B cell (primary cell): ENCODE results near the gene TMEM271. TPM values are rescaled to one million over a fixed set of nuclear protein-coding genes. Genes with fewer than 3 reads are reported as not detected.

ENCODE experiments used
- ATAC-seq: fragments of 200-7000 bp; cut with Tn5 transposase; one replicate; pipeline ENCODE4 v1.10.0; 2021; ENCODE audit warnings: low read depth, mild to moderate bottlenecking, moderate number of reproducible peaks, moderate library complexity
- CTCF ChIA-PET: fragments of 350-600 bp; sonication (Branson Sonifier 250); formaldehyde crosslinking; loops from one replicate; lab custom pipeline; 2021; ENCODE audit warnings: antibody characterized with exemption, inconsistent platforms; lab: Charles Lee
- POLR2A ChIA-PET: fragments of 350-600 bp; sonication (Branson Sonifier 250); formaldehyde crosslinking; loops from one replicate; lab custom pipeline; 2021; ENCODE audit warnings: antibody characterized with exemption; lab: Charles Lee
- DNase-seq: peaks from one replicate; pipeline ENCODE4 v3.0.0; 2013
- H2AFZ ChIP-seq: 2 replicates; pipeline ENCODE4 v1.6.1; 2012; ENCODE audit warnings: mild to moderate bottlenecking, low read depth, low read length; ENCODE audit not compliant: insufficient read depth, poor library complexity, severe bottlenecking
- H3K27ac ChIP-seq, 2 donors: 1 replicate in 1 of 2; 2 replicates in 1 of 2; pipeline ENCODE4 v1.5.1; 2012 to 2013; ENCODE audit warnings: low read length in 2 of 2, mild to moderate bottlenecking in 2 of 2, moderate library complexity in 1 of 2
- H3K27me3 ChIP-seq, 4 experiments: fragments of 200-600 bp in 1 of 4; sonication (generic) in 1 of 4; replicated peaks in 1 of 4; 1 replicate in 2 of 4; 2 replicates in 2 of 4; pipeline versions ENCODE4 v1.6.1 to v1.7.0; 2013 to 2016; ENCODE audit warnings: low read length in 3 of 4, mild to moderate bottlenecking in 2 of 4, mixed read lengths in 1 of 4, moderate library complexity in 1 of 4; ENCODE audit not compliant: insufficient read depth in 4 of 4, control insufficient read depth in 3 of 4; ENCODE audit errors: control extremely low read depth in 1 of 4
- H3K36me3 ChIP-seq, 2 experiments: replicated peaks in 1 of 2; 1 replicate in 1 of 2; 2 replicates in 1 of 2; pipeline versions ENCODE4 v1.6.1 to v1.7.1; 2013; ENCODE audit warnings: low read length in 1 of 2; ENCODE audit not compliant: insufficient read depth in 2 of 2, control insufficient read depth in 1 of 2; ENCODE audit errors: control extremely low read depth in 1 of 2, extremely low read depth in 1 of 2
- H3K4me1 ChIP-seq, 2 donors: fragments of 200-600 bp in 1 of 2; sonication (generic) in 1 of 2; 1 replicate in 1 of 2; 2 replicates in 1 of 2; pipeline versions ENCODE4 v1.5.1 to v1.6.1; 2013 to 2017; ENCODE audit warnings: low read length in 2 of 2; ENCODE audit not compliant: control insufficient read depth in 2 of 2, insufficient read depth in 2 of 2
- H3K4me2 ChIP-seq: replicated peaks from 2 replicates; pipeline ENCODE3; 2012; ENCODE audit warnings: mild to moderate bottlenecking, low read depth, low read length; ENCODE audit not compliant: poor library complexity, severe bottlenecking
- H3K4me3 ChIP-seq, 5 experiments: fragments of 200-600 bp in 1 of 5; sonication (generic) in 1 of 5; 1 replicate in 3 of 5; 2 replicates in 2 of 5; pipeline versions ENCODE4 v1.5.1 to v1.7.0; 2011 to 2016; ENCODE audit warnings: low read length in 4 of 5, mild to moderate bottlenecking in 4 of 5, low read depth in 2 of 5, control low read depth in 1 of 5, moderate library complexity in 1 of 5; ENCODE audit not compliant: insufficient read depth in 1 of 5; ENCODE audit errors: control extremely low read depth in 1 of 5, extremely low read depth in 1 of 5
- H3K79me2 ChIP-seq: fragments of 200-600 bp; sonication (generic); one replicate; pipeline ENCODE4 v1.6.0; 2016; ENCODE audit warnings: low read length; ENCODE audit not compliant: control insufficient read depth, insufficient read depth
- H3K9ac ChIP-seq: fragments of 200-600 bp; sonication (generic); 2 replicates; pipeline ENCODE4 v1.6.1; 2017; ENCODE audit warnings: mild to moderate bottlenecking, low read length, moderate library complexity
- H3K9me3 ChIP-seq, 3 donors: one replicate each; pipeline versions ENCODE4 v1.6.1 to v1.7.1; 2013; ENCODE audit warnings: low read length in 2 of 3; ENCODE audit not compliant: control insufficient read depth in 2 of 3, insufficient read depth in 1 of 3; ENCODE audit errors: control extremely low read depth in 1 of 3
- H4K20me1 ChIP-seq: 2 replicates; pipeline ENCODE4 v1.6.0; 2012; ENCODE audit warnings: mild to moderate bottlenecking, low read length; ENCODE audit not compliant: insufficient read depth, control insufficient read depth, poor library complexity, severe bottlenecking
- H3K27ac Mint-ChIP-seq: one replicate; pipeline ENCODE4 v1.8.0; 2021; ENCODE audit warnings: mixed read lengths
- H3K27me3 Mint-ChIP-seq: one replicate; pipeline ENCODE4 v1.8.0; 2021; ENCODE audit warnings: mixed read lengths
- H3K4me1 Mint-ChIP-seq: one replicate; pipeline ENCODE4 v1.8.0; 2021; ENCODE audit warnings: mixed read lengths
- H3K4me3 Mint-ChIP-seq: one replicate; pipeline ENCODE4 v1.8.0; 2021; ENCODE audit warnings: mixed read lengths
- H3K9me3 Mint-ChIP-seq: one replicate; pipeline ENCODE4 v1.8.0; 2022; ENCODE audit warnings: mixed read lengths; ENCODE audit not compliant: insufficient read depth
- CTCF ChIP-seq: fragments of 200-600 bp; IDR thresholded peaks from one replicate; pipeline ENCODE4 v1.8.0; 2022; ENCODE audit warnings: antibody characterized with exemption, mild to moderate bottlenecking
- EZH2 ChIP-seq: IDR thresholded peaks from 2 replicates; pipeline ENCODE4 v1.6.1; 2012; ENCODE audit warnings: borderline replicate concordance, low read depth, mild to moderate bottlenecking, moderate library complexity, low read length; ENCODE audit not compliant: insufficient read depth, poor library complexity, severe bottlenecking
- WGBS: methylation state at CpG from one replicate; pipeline ENCODE4 v1.1.5; 2013; ENCODE audit warnings: missing lambda C conversion rate; ENCODE audit not compliant: insufficient coverage; 5-methylcytosine and 5-hydroxymethylcytosine counted together
- intact Hi-C: fragments of 100-400 bp; cut with micrococcal nuclease; formaldehyde crosslinking; loops from one replicate; pipeline ENCODE4 v1.10.0; 2022
- polyA plus RNA-seq: library from polyadenylated mRNA; depleted of rRNA; stranded (reverse); fragments of >200 nt; gene quantifications from 2 replicates; pipeline ENCODE4 v1.2.3, GENCODE V29; 2012
- total RNA-seq, 2 donors: library from RNA; stranded (reverse); fragments of 120-200 nt in 1 of 2; gene quantifications; 1 replicate in 1 of 2; 2 replicates in 1 of 2; pipeline versions ENCODE4 v1.2.3 to v1.2.4, GENCODE V29; 2013 to 2022

Gene TMEM271
- total and polyA plus RNA-seq, 2 donors (not counting 1 experiment from before 2014, with no cell fraction given), result not detected

- H3K27ac ChIP-seq, result no peak overlapping the region
- H3K36me3 ChIP-seq, result no peaks in the 10 kb centered on the region
- H4K20me1 ChIP-seq, result no peaks in the 10 kb centered on the region
- H3K9ac ChIP-seq, result no peak overlapping the region
- peaks cover 0 to 18% (median 0%) of the 10 kb centered on the region in 3 donors for H3K9me3 ChIP-seq
- H3K27ac Mint-ChIP-seq, result no peak overlapping the region
- DNase-seq (no peak), ATAC-seq (no peak)
- no peaks in the 10 kb centered on the region for H3K9me3 Mint-ChIP-seq
- intact Hi-C loops, result no loop called here
- no peak overlapping the region for H3K4me2 ChIP-seq
- no peaks in the 10 kb centered on the region for H3K79me2 ChIP-seq
- H3K4me3 ChIP-seq, result no peak overlapping the region
- WGBS, result 88% methylated on average over 8 of the region's 8 CpGs
- no peak overlapping the region for H2AFZ ChIP-seq
- H3K4me3 Mint-ChIP-seq, result no peak overlapping the region
- peaks cover 0 to 2% (median 0%) of the 10 kb centered on the region in 4 experiments for H3K27me3 ChIP-seq
- H3K4me1 ChIP-seq, result no peaks in the 10 kb centered on the region
- CTCF ChIA-PET, result no interaction called here
- H3K27me3 Mint-ChIP-seq, result peaks cover 12% of the 10 kb centered on the region
- POLR2A ChIA-PET, result no interaction called here
- TF ChIP-seq CTCF, result no peak
- no peak for TF ChIP-seq EZH2
- H3K4me1 Mint-ChIP-seq, result no peaks in the 10 kb centered on the region
Observed at GRCh38 chr4:609400-610050, 33.4 kb upstream of the TMEM271 start.

GRCh38 chr4:608236-608635 lies 32.1 kb upstream of the TMEM271 start:
- H3K4me1 Mint-ChIP-seq, result peaks cover 5% of the 10 kb centered on the region
- H3K27ac Mint-ChIP-seq, result no peak overlapping the region
- intact Hi-C loops, result no loop called here
- H3K27me3 ChIP-seq, result peaks cover 0 to 2% (median 0%) of the 10 kb centered on the region in 4 experiments
- ChIA-PET CTCF (no interaction called here), POLR2A (no interaction called here)
- H3K27me3 Mint-ChIP-seq, result peaks cover 12% of the 10 kb centered on the region
- H2AFZ ChIP-seq, result no peak overlapping the region
- H3K27ac ChIP-seq, result no peak overlapping the region
- H3K9ac ChIP-seq, result no peak overlapping the region
- ATAC-seq (no peak), DNase-seq (no peak)
- WGBS, result no CpG with 5 or more reads among the region's 7 CpGs
- no peaks in the 10 kb centered on the region for H3K36me3 ChIP-seq
- H3K4me1 ChIP-seq, result no peaks in the 10 kb centered on the region
- H3K9me3 Mint-ChIP-seq, result no peaks in the 10 kb centered on the region
- no peaks in the 10 kb centered on the region for H4K20me1 ChIP-seq
- H3K9me3 ChIP-seq, result peaks cover 0 to 15% (median 0%) of the 10 kb centered on the region in 3 donors
- TF ChIP-seq EZH2, result no peak
- no peak for TF ChIP-seq CTCF
- no peak overlapping the region for H3K4me3 Mint-ChIP-seq
- no peak overlapping the region for H3K4me3 ChIP-seq
- H3K79me2 ChIP-seq, result no peaks in the 10 kb centered on the region
- H3K4me2 ChIP-seq, result no peak overlapping the region
